SK-N-SH (cell line): ENCODE measurements around the gene CCDC179. TPM values are rescaled to one million over a fixed set of nuclear protein-coding genes. Genes with fewer than 3 reads are reported as not detected.

Experiments used
- CTCF ChIA-PET: fragments of 300-600, 350-600 bp; formaldehyde crosslinking; extraction: SDS; loops from one replicate; lab custom pipeline; 2021; lab: Yijun Ruan, JAX
- POLR2A ChIA-PET: fragments of 350-600 bp; sonication (Branson Sonifier 250); formaldehyde crosslinking; extraction: SDS; loops from one replicate; lab custom pipeline; 2020; ENCODE audit warnings: antibody characterized with exemption, inconsistent platforms; lab: Yijun Ruan, JAX
- DNase-seq: peaks from one replicate; pipeline ENCODE4 v3.0.0; 2012
- H2AFZ ChIP-seq: fragments of 200-600 bp; sonication (generic); 2 replicates; pipeline ENCODE4 v1.8.1; 2016; ENCODE audit warnings: antibody characterized with exemption, mild to moderate bottlenecking, low read depth
- H3F3A ChIP-seq: fragments of 200-600 bp; sonication (generic); replicated peaks from 2 replicates; pipeline ENCODE3; 2016; ENCODE audit warnings: antibody characterized with exemption, mild to moderate bottlenecking; ENCODE audit not compliant: insufficient read depth
- H3K27ac ChIP-seq, 2 experiments: fragments of 200-500 bp in 1 of 2; fragments of 200-600 bp in 1 of 2; sonication (Bioruptor generic) in 1 of 2; sonication (generic), shearing (Covaris generic) in 1 of 2; 2 replicates each; pipeline versions ENCODE4 v1.5.1 to v1.6.1; 2014 to 2016; ENCODE audit warnings: low read depth in 2 of 2, inconsistent platforms in 1 of 2, low read length in 1 of 2, mild to moderate bottlenecking in 1 of 2, mixed read lengths in 1 of 2
- H3K27me3 ChIP-seq: fragments of 200-600 bp; sonication (generic), shearing (Covaris generic); 2 replicates; pipeline ENCODE4 v1.6.1; 2016; ENCODE audit warnings: mixed run types; ENCODE audit not compliant: insufficient read depth
- H3K36me3 ChIP-seq, 2 experiments: fragments of 200-500 bp in 1 of 2; fragments of 200-600 bp in 1 of 2; sonication (Bioruptor generic) in 1 of 2; sonication (generic) in 1 of 2; replicated peaks in 1 of 2; 2 replicates each; pipeline versions ENCODE3 to v1.5.1; 2014 to 2016; ENCODE audit warnings: low read length in 1 of 2, mild to moderate bottlenecking in 1 of 2; ENCODE audit not compliant: insufficient read depth in 2 of 2, control insufficient read depth in 1 of 2
- H3K4me1 ChIP-seq, 2 experiments: fragments of 200-500 bp in 1 of 2; fragments of 200-600 bp in 1 of 2; sonication (Bioruptor generic) in 1 of 2; sonication (generic), shearing (Covaris generic) in 1 of 2; 2 replicates each; pipeline versions ENCODE4 v1.5.1 to v1.6.1; 2014 to 2016; ENCODE audit warnings: low read depth in 1 of 2, low read length in 1 of 2, mixed run types in 1 of 2; ENCODE audit not compliant: insufficient read depth in 2 of 2, control insufficient read depth in 1 of 2
- H3K4me2 ChIP-seq: fragments of 200-600 bp; sonication (generic), shearing (Covaris generic); 2 replicates; pipeline ENCODE4 v1.6.1; 2017; ENCODE audit warnings: mixed run types
- H3K4me3 ChIP-seq, 2 experiments: fragments of 200-500 bp in 1 of 2; fragments of 200-600 bp in 1 of 2; sonication (Bioruptor generic) in 1 of 2; sonication (generic), shearing (Covaris generic) in 1 of 2; 2 replicates each; pipeline versions ENCODE4 v1.5.1 to v1.8.1; 2014 to 2016; ENCODE audit warnings: low read depth in 2 of 2, inconsistent platforms in 1 of 2, low read length in 1 of 2, mild to moderate bottlenecking in 1 of 2, mixed read lengths in 1 of 2, moderate library complexity in 1 of 2
- H3K79me2 ChIP-seq: fragments of 200-600 bp; sonication (generic); 2 replicates; pipeline ENCODE4 v1.8.1; 2017; ENCODE audit warnings: mild to moderate bottlenecking; ENCODE audit not compliant: insufficient read depth
- H3K9ac ChIP-seq: fragments of 200-600 bp; sonication (generic); 2 replicates; pipeline ENCODE4 v1.6.1; 2017; ENCODE audit warnings: mixed run types
- H3K9me2 ChIP-seq: fragments of 200-600 bp; sonication (generic); 2 replicates; pipeline ENCODE4 v1.6.1; 2017; ENCODE audit warnings: mixed run types
- H3K9me3 ChIP-seq: fragments of 200-600 bp; sonication (generic); 2 replicates; pipeline ENCODE4 v1.6.1; 2017; ENCODE audit warnings: mixed run types, mild to moderate bottlenecking, moderate library complexity
- H4K20me1 ChIP-seq: fragments of 200-600 bp; sonication (generic); 2 replicates; pipeline ENCODE4 v1.6.1; 2017; ENCODE audit warnings: mild to moderate bottlenecking, mixed run types; ENCODE audit not compliant: insufficient read depth
- ELF1 ChIP-seq: IDR thresholded peaks from 2 replicates; pipeline ENCODE4 v1.4.0; 2012
- FOXJ3 ChIP-seq: sonication (generic); formaldehyde crosslinking; IDR thresholded peaks from 2 replicates; pipeline ENCODE4 v1.5.1; 2020; ENCODE audit warnings: mild to moderate bottlenecking, missing genetic modification reagents
- FOXM1 ChIP-seq: IDR thresholded peaks from 2 replicates; pipeline ENCODE4 v1.4.0; 2012; ENCODE audit warnings: low read depth, mild to moderate bottlenecking
- GABPA ChIP-seq: IDR thresholded peaks from 2 replicates; pipeline ENCODE4 v1.4.0; 2012; ENCODE audit warnings: low read depth, mild to moderate bottlenecking
- MEF2A ChIP-seq: IDR thresholded peaks from 2 replicates; pipeline ENCODE4 v1.4.0; 2012; ENCODE audit warnings: low read depth, borderline replicate concordance
- MXI1 ChIP-seq: IDR thresholded peaks from 2 replicates; pipeline ENCODE4 v1.6.1; 2012; ENCODE audit warnings: mild to moderate bottlenecking, low read depth, low read length, improper control_type of control experiment
- RAD21 ChIP-seq: IDR thresholded peaks from 2 replicates; pipeline ENCODE4 v1.6.1; 2012; ENCODE audit warnings: mild to moderate bottlenecking, low read length
- SMC3 ChIP-seq: IDR thresholded peaks from 2 replicates; pipeline ENCODE4 v1.6.1; 2012; ENCODE audit warnings: low read depth, low read length, improper control_type of control experiment
- TEAD4 ChIP-seq: IDR thresholded peaks from 2 replicates; pipeline ENCODE4 v1.4.0; 2012; ENCODE audit warnings: mild to moderate bottlenecking, borderline replicate concordance; ENCODE audit not compliant: insufficient read depth
- WGBS: methylation state at CpG from one replicate; pipeline ENCODE4 v1.1.6; 2017; ENCODE audit warnings: low lambda C conversion rate; 5-methylcytosine and 5-hydroxymethylcytosine counted together
- polyA plus RNA-seq, 3 experiments: library from polyadenylated mRNA; depleted of rRNA; stranded (reverse); fragments of >200 nt; gene quantifications; 2 replicates each; pipeline ENCODE4 v1.2.3, GENCODE V29; 2012
- TF ChIP-seq, protein P1 (sequence below): fragments of 200-600 bp; sonication (generic); IDR thresholded peaks from 2 replicates; pipeline ENCODE4 v1.6.1; 2017; ENCODE audit warnings: antibody characterized with exemption, mild to moderate bottlenecking, moderate library complexity
- TF ChIP-seq, protein P2 (sequence below): fragments of 150-350 bp; IDR thresholded peaks from 2 replicates; pipeline ENCODE4 v1.6.1; 2017; ENCODE audit warnings: antibody characterized with exemption, low read length, low read depth, borderline replicate concordance

The CCDC179 gene
- not detected in 2 replicates for polyA plus RNA-seq (2012; rRNA removed)
- not detected in 2 replicates for polyA plus RNA-seq (2012; cell fraction: cytosol; rRNA removed)
- polyA plus RNA-seq (2012; cell fraction: nucleus; rRNA removed) = not detected in 2 replicates

DNA sequence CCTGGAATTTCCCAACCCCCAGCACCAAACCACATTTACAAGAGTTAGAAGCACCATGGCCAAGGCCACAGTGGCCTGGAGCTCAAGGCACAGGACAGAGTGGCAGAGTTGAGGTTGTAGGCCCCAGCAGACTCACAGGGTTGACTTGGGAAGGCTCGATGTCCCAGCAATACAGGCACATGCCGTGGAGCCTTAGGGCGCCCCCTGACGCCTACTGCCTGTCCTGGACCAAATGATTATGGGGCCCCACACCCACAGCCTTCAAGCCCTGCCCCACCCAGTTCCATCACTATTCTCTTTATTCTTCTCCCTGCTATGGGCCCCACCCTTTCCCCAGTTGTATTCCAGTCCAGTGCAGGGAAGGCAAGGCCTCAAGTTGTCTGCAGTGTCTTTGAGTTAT is at the start of gene CCDC179:
CCDC179 (minus strand) TSS at position 234 of the 400 bp plus-strand sequence; CDS start at position 181, 53 bp downstream.
- Histone ChIP-seq H3K27ac (no peak within 1 kb of the TSS), H3K79me2 (no peaks in the 10 kb centered on the region), H3K9ac (no peak within 1 kb of the TSS), H3K27me3 (no peaks in the 10 kb centered on the region), H3K9me3 (no peaks in the 10 kb centered on the region), H2AFZ (no peak within 1 kb of the TSS), H4K20me1 (no peaks in the 10 kb centered on the region), H3K36me3 (no peaks in the 10 kb centered on the region), H3K9me2 (no peaks in the 10 kb centered on the region), H3K4me2 (no peak within 1 kb of the TSS), H3F3A (no peaks in the 10 kb centered on the region), H3K4me1 (no peaks in the 10 kb centered on the region), H3K4me3 (no peak within 1 kb of the TSS)
- no peak for DNase-seq
- ChIA-PET CTCF (interaction anchor here (4.9 kb wide), 1 partner anchor 15 kb away, joined by 28 read pairs; no protein-coding TSS in a partner anchor), POLR2A (no interaction called here)
- no CpG with 5 or more reads among the region's 4 CpGs for WGBS
- no peak for TF ChIP-seq FOXM1
- no peak for TF ChIP-seq MEF2A
- TF ChIP-seq FOXJ3 (CRISPR knock-in tag) = no peak
- TF ChIP-seq, protein P1, sequence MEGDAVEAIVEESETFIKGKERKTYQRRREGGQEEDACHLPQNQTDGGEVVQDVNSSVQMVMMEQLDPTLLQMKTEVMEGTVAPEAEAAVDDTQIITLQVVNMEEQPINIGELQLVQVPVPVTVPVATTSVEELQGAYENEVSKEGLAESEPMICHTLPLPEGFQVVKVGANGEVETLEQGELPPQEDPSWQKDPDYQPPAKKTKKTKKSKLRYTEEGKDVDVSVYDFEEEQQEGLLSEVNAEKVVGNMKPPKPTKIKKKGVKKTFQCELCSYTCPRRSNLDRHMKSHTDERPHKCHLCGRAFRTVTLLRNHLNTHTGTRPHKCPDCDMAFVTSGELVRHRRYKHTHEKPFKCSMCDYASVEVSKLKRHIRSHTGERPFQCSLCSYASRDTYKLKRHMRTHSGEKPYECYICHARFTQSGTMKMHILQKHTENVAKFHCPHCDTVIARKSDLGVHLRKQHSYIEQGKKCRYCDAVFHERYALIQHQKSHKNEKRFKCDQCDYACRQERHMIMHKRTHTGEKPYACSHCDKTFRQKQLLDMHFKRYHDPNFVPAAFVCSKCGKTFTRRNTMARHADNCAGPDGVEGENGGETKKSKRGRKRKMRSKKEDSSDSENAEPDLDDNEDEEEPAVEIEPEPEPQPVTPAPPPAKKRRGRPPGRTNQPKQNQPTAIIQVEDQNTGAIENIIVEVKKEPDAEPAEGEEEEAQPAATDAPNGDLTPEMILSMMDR = no peak
- no peak for TF ChIP-seq GABPA
- TF ChIP-seq, protein P2, sequence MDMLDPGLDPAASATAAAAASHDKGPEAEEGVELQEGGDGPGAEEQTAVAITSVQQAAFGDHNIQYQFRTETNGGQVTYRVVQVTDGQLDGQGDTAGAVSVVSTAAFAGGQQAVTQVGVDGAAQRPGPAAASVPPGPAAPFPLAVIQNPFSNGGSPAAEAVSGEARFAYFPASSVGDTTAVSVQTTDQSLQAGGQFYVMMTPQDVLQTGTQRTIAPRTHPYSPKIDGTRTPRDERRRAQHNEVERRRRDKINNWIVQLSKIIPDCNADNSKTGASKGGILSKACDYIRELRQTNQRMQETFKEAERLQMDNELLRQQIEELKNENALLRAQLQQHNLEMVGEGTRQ = no peak
- no peak for TF ChIP-seq ELF1
- no peak for TF ChIP-seq TEAD4
- TF ChIP-seq, all 33 proteins: peak for 0

DNA sequence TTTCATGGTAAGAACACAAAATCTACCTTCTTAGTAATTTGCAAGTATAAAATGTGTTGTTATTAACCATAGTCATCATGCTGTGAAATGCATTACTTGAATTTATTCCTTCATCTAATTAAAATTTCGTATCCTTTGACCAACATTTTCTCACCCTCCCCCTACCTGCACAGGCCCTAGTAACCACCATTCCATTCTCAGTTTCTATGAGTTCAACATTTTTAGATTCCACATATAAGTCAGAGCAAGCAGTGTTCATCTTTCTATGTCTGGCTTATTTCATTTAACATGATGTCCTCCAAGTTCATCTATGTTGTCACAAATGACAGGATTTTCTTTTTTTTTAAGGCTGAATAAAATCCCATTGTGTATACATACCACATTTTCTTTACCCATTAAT is 43.5 kb upstream of the CCDC179 start:
- no peaks in the 10 kb centered on the region for H3K27me3 ChIP-seq
- no peak overlapping the region for H3K4me2 ChIP-seq
- 19% methylated on average over 1 of the region's 1 CpG for WGBS
- H4K20me1 ChIP-seq = no peaks in the 10 kb centered on the region
- POLR2A ChIA-PET = no interaction called here
- no peak overlapping the region for H3K4me3 ChIP-seq
- CTCF ChIA-PET = no interaction called here
- TF ChIP-seq MXI1 (no peak), SMC3 (no peak), GABPA (no peak), RAD21 (no peak)
- H3K27ac ChIP-seq = no peak overlapping the region
- H3K4me1 ChIP-seq = no peaks in the 10 kb centered on the region
- no peaks in the 10 kb centered on the region for H3K9me2 ChIP-seq
- H3K9ac ChIP-seq = no peak overlapping the region
- no peak for DNase-seq
- no peaks in the 10 kb centered on the region for H3F3A ChIP-seq
- H3K36me3 ChIP-seq = no peaks in the 10 kb centered on the region
- no peaks in the 10 kb centered on the region for H3K79me2 ChIP-seq
- no peak overlapping the region for H2AFZ ChIP-seq
- H3K9me3 ChIP-seq = no peaks in the 10 kb centered on the region
